ENCODE data around the gene SERPIND1.

DNA sequence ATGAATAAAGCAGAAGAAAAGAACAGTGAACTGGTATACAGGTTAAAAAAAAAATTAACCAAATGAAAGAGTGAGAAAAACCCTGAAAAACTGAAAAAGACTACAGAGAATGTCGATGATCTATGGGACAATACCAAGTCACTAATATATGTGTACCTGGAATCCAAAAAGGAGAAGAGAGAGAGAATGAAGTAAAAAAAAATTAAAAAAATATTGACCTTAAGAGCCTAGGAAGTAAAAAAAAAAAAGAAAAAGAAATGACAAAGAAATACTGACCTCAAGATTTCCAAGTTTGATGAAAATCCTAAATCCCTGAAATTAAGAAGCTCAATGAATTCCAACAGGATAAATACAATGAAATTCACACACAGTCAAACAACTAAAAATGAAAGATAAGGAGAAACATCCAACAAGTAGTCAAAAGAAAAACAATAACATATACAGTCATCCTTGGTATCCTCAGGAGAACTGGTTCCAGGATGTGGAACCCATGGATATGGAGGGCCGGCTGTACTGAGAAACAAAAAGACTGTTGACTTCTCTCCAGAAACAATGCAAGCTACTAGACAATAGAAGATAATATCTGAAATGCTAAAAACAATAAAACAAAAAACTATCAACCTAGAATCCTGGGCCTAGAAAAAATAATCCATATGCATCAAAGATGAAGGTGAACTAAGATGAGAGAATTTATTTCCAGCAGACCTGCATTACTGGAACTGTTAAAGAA, 33.5 kb upstream of the SERPIND1 start:
- TF ChIP-seq, protein P1, sequence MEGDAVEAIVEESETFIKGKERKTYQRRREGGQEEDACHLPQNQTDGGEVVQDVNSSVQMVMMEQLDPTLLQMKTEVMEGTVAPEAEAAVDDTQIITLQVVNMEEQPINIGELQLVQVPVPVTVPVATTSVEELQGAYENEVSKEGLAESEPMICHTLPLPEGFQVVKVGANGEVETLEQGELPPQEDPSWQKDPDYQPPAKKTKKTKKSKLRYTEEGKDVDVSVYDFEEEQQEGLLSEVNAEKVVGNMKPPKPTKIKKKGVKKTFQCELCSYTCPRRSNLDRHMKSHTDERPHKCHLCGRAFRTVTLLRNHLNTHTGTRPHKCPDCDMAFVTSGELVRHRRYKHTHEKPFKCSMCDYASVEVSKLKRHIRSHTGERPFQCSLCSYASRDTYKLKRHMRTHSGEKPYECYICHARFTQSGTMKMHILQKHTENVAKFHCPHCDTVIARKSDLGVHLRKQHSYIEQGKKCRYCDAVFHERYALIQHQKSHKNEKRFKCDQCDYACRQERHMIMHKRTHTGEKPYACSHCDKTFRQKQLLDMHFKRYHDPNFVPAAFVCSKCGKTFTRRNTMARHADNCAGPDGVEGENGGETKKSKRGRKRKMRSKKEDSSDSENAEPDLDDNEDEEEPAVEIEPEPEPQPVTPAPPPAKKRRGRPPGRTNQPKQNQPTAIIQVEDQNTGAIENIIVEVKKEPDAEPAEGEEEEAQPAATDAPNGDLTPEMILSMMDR (IDR thresholded peaks at IDR 0.05): no peak
- no peak for TF ChIP-seq POLR2A (IDR thresholded peaks at IDR 0.05)
- TF ChIP-seq EP300 (IDR thresholded peaks at IDR 0.05): no peak
